ENCODE measurements around the gene CEP112.
A peak's percentile ranks its signal among the peaks of the same experiment; 100 is the strongest.
"Not testable (repeated sequence)": the region's sequence is repeated elsewhere in the genome, so short reads cannot be mapped to it uniquely, and the experiment has no call there.

CEP112 gene

GRCh38 chr17:65712383-65713267, 479.3 kb downstream of the CEP112 start:
- DNase-seq: no peak

- no peak for DNase-seq
These were observed 480.2 kb downstream of the CEP112 start for GRCh38 chr17:65711671-65712276.

GRCh38 chr17:65707780-65708179, 484.2 kb downstream of the CEP112 start:
- DNase-seq: no peak

DNA sequence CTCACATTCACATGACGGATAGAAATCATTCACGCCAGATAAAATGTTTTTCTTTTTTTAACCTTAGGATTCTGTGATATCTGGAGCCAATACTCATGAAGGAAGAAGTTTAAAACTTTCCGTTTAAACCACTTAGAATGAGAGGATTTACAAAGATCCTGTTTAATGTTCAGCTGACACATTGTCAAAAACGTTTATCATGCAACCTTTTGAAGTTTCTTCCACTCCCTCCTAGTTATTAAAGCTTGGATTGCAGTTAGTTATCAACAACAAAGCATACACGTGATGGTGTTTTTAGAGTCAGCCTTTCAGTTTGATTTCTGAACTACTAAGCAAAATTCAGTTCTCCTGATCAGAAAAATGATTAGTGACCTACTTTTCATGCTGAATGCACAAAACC, 487.2 kb downstream of the CEP112 start:
- DNase-seq: no peak

- no peak for DNase-seq
These were observed 488.0 kb downstream of the CEP112 start for GRCh38 chr17:65703891-65704290.

DNA sequence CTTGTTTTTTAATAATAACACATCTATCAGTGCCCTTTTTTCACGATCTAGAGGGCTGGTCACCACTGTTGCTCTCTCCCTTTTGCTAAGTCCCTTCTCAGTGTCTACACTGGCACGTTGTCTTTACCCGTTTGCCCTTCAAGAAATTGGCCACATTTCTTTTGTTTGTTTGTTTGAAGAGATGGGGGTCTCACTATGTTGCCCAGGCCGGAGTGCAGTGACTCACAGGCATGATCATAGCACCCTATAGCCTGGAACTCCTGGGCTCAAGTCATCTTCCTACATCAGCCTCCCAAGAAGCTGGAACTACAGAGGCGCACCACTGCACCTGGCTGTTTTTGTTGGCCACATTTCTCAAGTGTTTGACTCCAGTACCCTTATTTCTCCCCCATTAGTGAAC, 492.5 kb downstream of the CEP112 start:
- DNase-seq: no peak

GRCh38 chr17:65698381-65699061, 493.4 kb downstream of the CEP112 start:
- peak; percentile 84 for DNase-seq

GRCh38 chr17:65697661-65698060, 494.3 kb downstream of the CEP112 start:
- DNase-seq: no peak

DNA sequence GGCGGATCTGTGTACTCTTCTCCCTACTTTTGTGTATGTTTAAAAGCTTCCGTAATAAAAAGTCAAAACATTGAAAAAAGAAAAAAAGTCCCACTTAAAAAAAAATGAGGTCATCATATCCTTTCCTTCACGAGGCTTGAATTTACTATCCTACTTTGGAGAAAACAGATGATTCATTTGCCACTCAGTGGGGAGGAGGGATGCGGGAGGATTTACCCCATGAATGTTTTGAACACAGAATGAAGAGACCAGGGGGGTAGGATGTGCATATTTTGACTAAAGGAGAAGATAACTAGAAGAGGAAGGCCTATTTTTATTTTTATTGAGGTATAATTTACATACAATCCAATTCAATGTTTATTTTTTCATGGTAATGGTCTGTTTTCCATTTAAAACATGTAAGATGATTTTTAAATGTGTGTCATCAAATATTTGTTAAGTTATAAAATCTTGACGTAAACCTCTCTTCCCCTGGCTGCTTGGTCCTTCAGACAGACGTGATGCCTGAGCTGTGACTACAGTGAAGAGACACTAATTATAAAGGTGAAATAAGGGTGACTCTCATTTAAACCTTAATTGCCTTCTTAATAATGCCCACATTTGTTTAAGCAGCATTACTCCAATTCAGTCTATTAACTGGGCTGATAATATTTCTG, 495.1 kb downstream of the CEP112 start:
- DNase-seq: peak; percentile 47

DNA sequence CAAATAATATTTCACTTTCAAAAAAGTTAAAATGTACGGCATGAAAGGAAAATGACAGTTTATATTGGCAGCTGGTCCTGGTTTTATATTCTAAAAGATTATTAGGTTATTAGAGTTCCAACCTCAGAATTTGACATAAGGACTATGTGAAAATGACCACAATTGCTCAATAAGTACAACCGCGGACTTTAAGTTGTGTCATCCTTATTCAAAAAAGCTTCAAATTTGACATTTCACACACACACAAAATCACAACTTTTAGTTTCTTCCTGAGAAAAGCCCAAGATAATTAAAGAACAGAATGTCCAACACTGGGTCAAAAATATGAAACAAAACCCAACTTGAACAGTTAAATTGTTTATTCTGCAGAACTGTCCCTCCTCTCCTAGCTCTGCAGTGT, 497.3 kb downstream of the CEP112 start:
- no peak for DNase-seq

GRCh38 chr17:65690626-65691310, 501.2 kb downstream of the CEP112 start:
- no peak for DNase-seq

GRCh38 chr17:65688307-65688706, 503.6 kb downstream of the CEP112 start:
- DNase-seq: no peak

- no peak for DNase-seq
These were observed 506.8 kb downstream of the CEP112 start for GRCh38 chr17:65685110-65685509.

GRCh38 chr17:65684631-65685030, 507.3 kb downstream of the CEP112 start:
- no peak for DNase-seq

- DNase-seq: no peak
These were observed 508.5 kb downstream of the CEP112 start for GRCh38 chr17:65683428-65683827.

DNA sequence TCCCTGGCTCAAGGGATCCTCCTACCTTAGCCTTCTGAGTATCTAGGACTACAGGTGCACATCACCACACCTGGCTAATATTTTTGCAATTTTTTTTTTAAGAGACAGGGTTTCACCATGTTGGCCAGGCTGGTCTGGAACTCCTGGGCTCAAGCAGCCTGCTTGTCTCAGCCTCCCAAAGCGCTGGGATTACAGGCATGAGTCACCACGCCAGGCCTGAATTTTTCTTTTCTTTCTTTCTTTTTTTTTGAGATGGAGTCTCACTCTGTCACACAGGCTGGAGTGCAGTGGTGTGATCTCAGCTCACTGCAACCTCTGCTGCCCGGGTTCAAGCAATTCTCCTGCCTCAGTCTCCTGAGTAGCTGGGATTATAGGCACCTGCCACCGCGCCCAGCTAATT, 510.2 kb downstream of the CEP112 start:
- DNase-seq: not testable (repeated sequence)

- DNase-seq: no peak
These were observed 512.6 kb downstream of the CEP112 start for GRCh38 chr17:65679165-65679845.

GRCh38 chr17:65678546-65678945, 513.4 kb downstream of the CEP112 start:
- no peak for DNase-seq

DNA sequence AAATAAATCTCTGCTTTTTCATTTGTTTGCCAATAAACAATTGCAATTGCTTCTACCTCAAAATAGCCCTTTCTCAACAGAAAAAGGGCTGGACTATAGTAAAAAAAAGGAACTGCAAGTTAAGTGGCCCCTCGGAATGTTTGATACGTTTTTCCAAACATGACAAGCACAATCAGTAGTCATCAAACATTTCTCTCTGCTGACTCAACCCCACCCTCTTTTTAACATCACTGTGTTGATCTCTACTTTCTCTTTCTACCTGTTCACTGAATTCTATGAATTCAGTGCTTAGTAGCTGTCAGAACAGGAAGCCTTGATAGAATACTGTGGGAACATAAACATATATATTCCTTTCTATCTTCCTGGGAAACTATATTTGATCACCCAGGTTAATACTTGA, 514.0 kb downstream of the CEP112 start:
- no peak for DNase-seq

DNA sequence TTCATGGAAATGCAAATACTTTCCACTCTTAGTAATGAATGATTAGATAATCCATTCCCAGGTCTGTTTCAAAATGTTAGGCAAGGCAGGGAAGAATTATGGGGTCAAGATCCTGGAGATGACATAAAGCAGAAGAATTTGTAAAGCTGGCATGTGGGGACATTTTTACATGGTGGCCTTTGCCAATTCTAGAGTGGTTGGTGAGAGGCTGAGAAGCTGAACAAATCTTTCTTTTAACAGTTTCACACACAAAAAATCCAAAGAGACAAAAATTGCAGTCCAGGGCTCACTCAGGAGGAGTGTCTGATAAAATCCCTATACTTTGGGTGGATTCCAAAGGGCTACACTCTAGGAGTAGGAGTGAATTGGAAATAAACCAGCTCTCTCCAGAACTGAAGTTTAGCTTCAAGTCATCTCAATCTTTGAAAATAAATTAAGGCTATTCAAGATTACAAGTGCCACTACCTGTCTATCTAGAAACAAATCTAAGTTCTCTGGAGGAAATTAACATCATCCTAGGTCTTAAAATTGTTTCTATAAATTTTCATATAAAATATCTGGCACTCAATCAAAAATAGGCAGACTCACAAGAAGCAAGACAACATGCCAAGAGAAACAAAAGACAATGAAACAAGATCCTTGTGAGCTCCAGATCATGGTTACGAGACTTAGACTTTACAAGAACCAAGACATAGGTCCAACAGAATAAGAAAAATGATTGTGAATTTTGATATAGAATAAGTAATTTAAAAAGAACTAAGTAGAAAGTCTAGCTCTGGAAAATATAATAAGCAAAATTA, 517.5 kb downstream of the CEP112 start:
- no peak for DNase-seq

DNA sequence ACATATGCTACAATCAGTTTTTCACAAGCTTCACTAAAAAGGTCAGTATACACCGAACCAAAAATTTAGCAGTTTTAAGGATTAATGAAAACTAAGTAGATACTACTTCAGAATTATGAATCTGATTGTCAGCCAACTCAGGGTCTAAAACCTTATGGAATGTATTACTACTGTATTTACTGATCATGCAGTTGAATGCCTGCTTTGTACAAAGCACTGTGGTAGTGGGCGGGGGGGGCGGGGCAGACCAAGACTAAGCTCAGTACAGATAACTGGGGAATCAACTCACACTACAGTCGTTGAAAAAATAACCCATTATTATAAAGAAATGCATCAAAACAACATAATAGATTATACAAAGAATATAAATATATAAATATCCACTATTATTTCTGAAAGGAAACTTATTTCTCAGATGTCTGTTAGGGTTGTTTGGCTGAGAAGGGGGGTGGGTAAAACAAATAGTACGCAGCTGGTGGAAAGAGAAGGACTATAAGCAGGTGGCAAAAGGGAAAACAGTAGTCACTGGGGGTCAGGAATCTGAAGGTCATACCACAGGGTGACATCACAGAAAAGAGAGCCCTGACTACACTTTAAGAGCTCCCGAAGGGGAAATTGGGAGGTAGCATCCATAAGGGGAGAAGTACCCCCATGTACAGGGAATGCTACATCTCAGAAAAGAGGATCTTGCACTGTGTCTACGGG, 521.1 kb downstream of the CEP112 start:
- no peak for DNase-seq

All from kidney glomerular epithelial cell (primary cell).